Endodermal cell (in vitro differentiated cells): ENCODE data around the gene GALNT18. TPM values are rescaled to one million over a fixed set of nuclear protein-coding genes. Genes with fewer than 3 reads are reported as not detected.

Source experiments
- DNase-seq: peaks from one replicate; pipeline ENCODE4 v3.0.0-alpha.2; 2017
- H3K27ac ChIP-seq: 2 replicates; pipeline ENCODE4 v1.5.1; 2013; ENCODE audit warnings: mild to moderate bottlenecking, low read depth, low read length, moderate library complexity
- H3K27me3 ChIP-seq: 2 replicates; pipeline ENCODE4 v1.6.1; 2013; ENCODE audit warnings: mild to moderate bottlenecking, low read length, moderate library complexity; ENCODE audit not compliant: insufficient read depth, control insufficient read depth, poor library complexity, severe bottlenecking
- H3K36me3 ChIP-seq: 2 replicates; pipeline ENCODE4 v1.7.0; 2013; ENCODE audit warnings: mild to moderate bottlenecking, low read length, moderate library complexity; ENCODE audit not compliant: control insufficient read depth, insufficient read depth
- H3K4me1 ChIP-seq: one replicate; pipeline ENCODE4 v1.7.0; 2013; ENCODE audit warnings: low read length; ENCODE audit not compliant: control insufficient read depth, insufficient read depth
- H3K4me3 ChIP-seq: 2 replicates; pipeline ENCODE4 v1.5.1; 2013; ENCODE audit warnings: mild to moderate bottlenecking, low read length, moderate library complexity
- H3K9ac ChIP-seq: 2 replicates; pipeline ENCODE4 v1.6.1; 2013; ENCODE audit warnings: mild to moderate bottlenecking, low read length, moderate library complexity; ENCODE audit not compliant: poor library complexity, severe bottlenecking; ENCODE audit errors: extremely low read depth
- H3K9me3 ChIP-seq: 2 replicates; pipeline ENCODE4 v1.6.1; 2013; ENCODE audit warnings: mild to moderate bottlenecking, low read length, moderate library complexity; ENCODE audit not compliant: control insufficient read depth
- H3K27ac Mint-ChIP-seq: 2 replicates; pipeline ENCODE4 v1.8.0; 2020; ENCODE audit warnings: mixed read lengths
- H3K27me3 Mint-ChIP-seq: 2 replicates; pipeline ENCODE4 v1.8.0; 2021; ENCODE audit warnings: mild to moderate bottlenecking, mixed read lengths; ENCODE audit not compliant: insufficient read depth
- H3K36me3 Mint-ChIP-seq: 2 replicates; pipeline ENCODE4 v1.8.0; 2020; ENCODE audit warnings: low read depth, mixed read lengths
- H3K4me1 Mint-ChIP-seq: 2 replicates; pipeline ENCODE4 v1.8.0; 2020; ENCODE audit warnings: mixed read lengths
- H3K4me3 Mint-ChIP-seq: 2 replicates; pipeline ENCODE4 v1.8.0; 2020; ENCODE audit warnings: mild to moderate bottlenecking, moderate library complexity, mixed read lengths
- H3K9me3 Mint-ChIP-seq: 2 replicates; pipeline ENCODE4 v1.8.0; 2020; ENCODE audit warnings: mild to moderate bottlenecking, mixed read lengths
- CTCF ChIP-seq: fragments of 200-600 bp; sonication (generic); conservative IDR thresholded peaks from 2 replicates; pipeline ENCODE4 v1.5.0; 2021; ENCODE audit warnings: antibody characterized with exemption, mild to moderate bottlenecking
- WGBS, 2 experiments: methylation state at CpG; one replicate each; pipeline versions ENCODE4 v1.1.5 to v1.1.7; 2013; ENCODE audit warnings: missing lambda C conversion rate in 2 of 2, mixed read lengths in 1 of 2; ENCODE audit not compliant: insufficient coverage in 1 of 2, insufficient read length in 1 of 2; 5-methylcytosine and 5-hydroxymethylcytosine counted together
- total RNA-seq, 2 donors: library from RNA; stranded (reverse); fragmentation: NEBNext Ultra II Directional in 1 of 2; extraction: Animal tissue kit (Norgen Biotek cat#: 25700) in 1 of 2; gene quantifications; 2 replicates in 1 of 2; 3 replicates in 1 of 2; pipeline ENCODE4 v1.2.1, GENCODE V29; 2021

Gene GALNT18
- total RNA-seq, 2 donors from 2014 or later: 5.1 to 9.9 TPM

GRCh38 chr11:11421509-11421908 lies 200.3 kb downstream of the GALNT18 start:
- H3K9me3 ChIP-seq: no peaks in the 10 kb centered on the region
- Mint-ChIP-seq H3K27ac (no peak overlapping the region), H3K9me3 (no peaks in the 10 kb centered on the region), H3K4me1 (peaks cover 20% of the 10 kb centered on the region), H3K27me3 (peaks cover 7% of the 10 kb centered on the region), H3K36me3 (no peaks in the 10 kb centered on the region), H3K4me3 (no peak overlapping the region)
- DNase-seq: no peak
- no peaks in the 10 kb centered on the region for H3K36me3 ChIP-seq
- H3K27me3 ChIP-seq: no peaks in the 10 kb centered on the region
- peaks cover 3% of the 10 kb centered on the region for H3K4me1 ChIP-seq
- no peak overlapping the region for H3K4me3 ChIP-seq
- no peak overlapping the region for H3K27ac ChIP-seq
- no peak for TF ChIP-seq CTCF
- H3K9ac ChIP-seq: no peak overlapping the region
- WGBS, 2 experiments: 71 to 75% methylated on average over 2 of the region's 2 CpGs

- H3K36me3 Mint-ChIP-seq: no peaks in the 10 kb centered on the region
- H3K4me3 Mint-ChIP-seq: no peak overlapping the region
- H3K9ac ChIP-seq: no peak overlapping the region
- DNase-seq: no peak
- TF ChIP-seq CTCF: no peak
- no peak overlapping the region for H3K4me3 ChIP-seq
- H3K27ac Mint-ChIP-seq: no peak overlapping the region
- no peaks in the 10 kb centered on the region for H3K27me3 ChIP-seq
- H3K27me3 Mint-ChIP-seq: peaks cover 7% of the 10 kb centered on the region
- peaks cover 21% of the 10 kb centered on the region for H3K4me1 Mint-ChIP-seq
- no peaks in the 10 kb centered on the region for H3K9me3 ChIP-seq
- 89 to 95% methylated on average over 3 to 5 of the region's 5 CpGs for WGBS, 2 experiments
- H3K36me3 ChIP-seq: no peaks in the 10 kb centered on the region
- no peaks in the 10 kb centered on the region for H3K9me3 Mint-ChIP-seq
- no peak overlapping the region for H3K27ac ChIP-seq
- H3K4me1 ChIP-seq: peaks cover 3% of the 10 kb centered on the region
Observed at GRCh38 chr11:11420899-11421285, 200.9 kb downstream of the GALNT18 start.

- no peaks in the 10 kb centered on the region for H3K36me3 ChIP-seq
- 97 to 100% methylated on average over 1 to 4 of the region's 4 CpGs for WGBS, 2 experiments
- H3K27ac Mint-ChIP-seq: no peak overlapping the region
Observed at GRCh38 chr11:11420191-11420898, 201.5 kb downstream of the GALNT18 start.

More at GRCh38 chr11:11420191-11420898, 201.5 kb downstream of the GALNT18 start:
- H3K4me1 Mint-ChIP-seq: peaks cover 24% of the 10 kb centered on the region
- Histone ChIP-seq H3K9ac (no peak overlapping the region), H3K27ac (no peak overlapping the region), H3K27me3 (no peaks in the 10 kb centered on the region), H3K4me3 (no peak overlapping the region), H3K9me3 (no peaks in the 10 kb centered on the region), H3K4me1 (peaks cover 3% of the 10 kb centered on the region)
- no peaks in the 10 kb centered on the region for H3K36me3 Mint-ChIP-seq
- no peak for DNase-seq
- no peaks in the 10 kb centered on the region for H3K9me3 Mint-ChIP-seq
- no peak overlapping the region for H3K4me3 Mint-ChIP-seq
- TF ChIP-seq CTCF: no peak
- peaks cover 7% of the 10 kb centered on the region for H3K27me3 Mint-ChIP-seq
